HG03066 (cell line): ENCODE data around the gene TTC28.

Source experiments
- ATAC-seq: cut with Tn5 transposase; IDR thresholded peaks from one replicate; pipeline ENCODE4 v1.9.1; 2021; ENCODE audit warnings: low read depth; ENCODE audit not compliant: unreplicated experiment

TTC28 gene

GRCh38 chr22:28000361-28000760 lies 679.3 kb downstream of the TTC28 start:
- ATAC-seq: no peak

GRCh38 chr22:27999876-28000275 lies 679.8 kb downstream of the TTC28 start:
- no peak for ATAC-seq

GRCh38 chr22:27998511-27999410 lies 680.9 kb downstream of the TTC28 start:
- ATAC-seq: no peak

- no peak for ATAC-seq
Measured at GRCh38 chr22:27997538-27997937, 682.1 kb downstream of the TTC28 start.

- no peak for ATAC-seq
Measured at GRCh38 chr22:27996981-27997380, 682.7 kb downstream of the TTC28 start.

- ATAC-seq: no peak
Measured at GRCh38 chr22:27996529-27996925, 683.1 kb downstream of the TTC28 start.

- no peak for ATAC-seq
Measured at GRCh38 chr22:27995801-27996528, 683.7 kb downstream of the TTC28 start.

- no peak for ATAC-seq
Measured at GRCh38 chr22:27994481-27995331, 684.9 kb downstream of the TTC28 start.

- no peak for ATAC-seq
Measured at GRCh38 chr22:27993774-27994350, 685.8 kb downstream of the TTC28 start.

GRCh38 chr22:27993201-27993635 lies 686.4 kb downstream of the TTC28 start:
- ATAC-seq: no peak

GRCh38 chr22:27992294-27993165 lies 687.1 kb downstream of the TTC28 start:
- ATAC-seq: no peak

GRCh38 chr22:27991586-27992293 lies 687.9 kb downstream of the TTC28 start:
- no peak for ATAC-seq

GRCh38 chr22:27990879-27991278 lies 688.8 kb downstream of the TTC28 start:
- no peak for ATAC-seq

- ATAC-seq: no peak
Measured at GRCh38 chr22:27990451-27990840, 689.2 kb downstream of the TTC28 start.

GRCh38 chr22:27989758-27990450 lies 689.7 kb downstream of the TTC28 start:
- ATAC-seq: no peak

- ATAC-seq: no peak
Measured at GRCh38 chr22:27988704-27989103, 690.9 kb downstream of the TTC28 start.

- no peak for ATAC-seq
Measured at GRCh38 chr22:27987557-27987956, 692.1 kb downstream of the TTC28 start.

GRCh38 chr22:27986937-27987336 lies 692.7 kb downstream of the TTC28 start:
- ATAC-seq: no peak
